Natural killer cell (primary cell): ENCODE data around the gene TDRD9. TPM values are rescaled to one million over a fixed set of nuclear protein-coding genes. Genes with fewer than 3 reads are reported as not detected.

Experiments
- ATAC-seq, 3 donors: fragments of 150-1000 bp in 2 of 3; fragments of 200-7000 bp in 1 of 3; cut with Tn5 transposase; 1 replicate in 1 of 3; 2 replicates in 2 of 3; pipeline ENCODE4 v1.10.0; 2021; ENCODE audit warnings: mild to moderate bottlenecking in 2 of 3, moderate library complexity in 2 of 3
- DNase-seq, 2 donors: peaks; one replicate each; pipeline versions ENCODE4 v3.0.0 to v3.0.0-alpha.2; 2013 to 2021; ENCODE audit warnings: mixed read lengths in 1 of 2
- H3K27ac ChIP-seq: one replicate; pipeline ENCODE4 v1.5.1; 2013; ENCODE audit warnings: mild to moderate bottlenecking, low read length
- H3K27me3 ChIP-seq: one replicate; pipeline ENCODE4 v1.6.1; 2013; ENCODE audit warnings: low read length; ENCODE audit not compliant: control insufficient read depth, insufficient read depth
- H3K36me3 ChIP-seq: one replicate; pipeline ENCODE4 v1.6.1; 2013; ENCODE audit warnings: low read length; ENCODE audit not compliant: control insufficient read depth, insufficient read depth
- H3K4me1 ChIP-seq: one replicate; pipeline ENCODE4 v1.6.1; 2013; ENCODE audit warnings: low read length; ENCODE audit not compliant: control insufficient read depth, insufficient read depth
- H3K4me3 ChIP-seq: one replicate; pipeline ENCODE4 v1.5.1; 2013; ENCODE audit warnings: low read length
- H3K9me3 ChIP-seq: one replicate; pipeline ENCODE4 v1.6.1; 2013; ENCODE audit warnings: low read length; ENCODE audit not compliant: control insufficient read depth, insufficient read depth
- H3K27ac Mint-ChIP-seq, 2 donors: one replicate each; pipeline ENCODE4 v1.8.0; 2022; ENCODE audit warnings: mild to moderate bottlenecking in 2 of 2, mixed read lengths in 2 of 2, moderate library complexity in 1 of 2
- H3K27me3 Mint-ChIP-seq, 2 donors: one replicate each; pipeline ENCODE4 v1.8.0; 2022; ENCODE audit warnings: low read depth in 2 of 2, mixed read lengths in 2 of 2
- H3K36me3 Mint-ChIP-seq: one replicate; pipeline ENCODE4 v1.8.0; 2022; ENCODE audit warnings: mixed read lengths
- H3K4me1 Mint-ChIP-seq, 2 donors: one replicate each; pipeline ENCODE4 v1.8.0; 2022; ENCODE audit warnings: mixed read lengths in 2 of 2
- H3K4me3 Mint-ChIP-seq: one replicate; pipeline ENCODE4 v1.8.0; 2022; ENCODE audit warnings: mild to moderate bottlenecking, moderate library complexity, mixed read lengths
- H3K9me3 Mint-ChIP-seq, 2 donors: one replicate each; pipeline ENCODE4 v1.8.0; 2022; ENCODE audit warnings: mixed read lengths in 2 of 2
- WGBS: methylation state at CpG from one replicate; pipeline ENCODE4 v1.1.7; 2013; ENCODE audit warnings: missing lambda C conversion rate; ENCODE audit not compliant: insufficient coverage; 5-methylcytosine and 5-hydroxymethylcytosine counted together
- intact Hi-C: fragments of 100-400 bp; cut with micrococcal nuclease; formaldehyde crosslinking; loops from one replicate; pipeline ENCODE4 v1.14.2; 2022
- total RNA-seq, 4 donors: library from RNA; stranded (reverse); fragments of 120-200 nt in 1 of 4; gene quantifications; one replicate each; pipeline versions ENCODE4 v1.2.3 to v1.2.4, GENCODE V29; 2013 to 2022
- TF ChIP-seq, protein P1 (sequence below): fragments of 200-600 bp; IDR thresholded peaks from one replicate; pipeline ENCODE4 v1.8.0; 2022; ENCODE audit warnings: antibody characterized with exemption

The TDRD9 gene
- total RNA-seq, 3 donors from 2014 or later (not counting 1 experiment from before 2014, with no cell fraction given): 0.75 to 2.2 (median 1.4) TPM

- Mint-ChIP-seq H3K36me3 (no peaks in the 10 kb centered on the region), H3K4me3 (peak overlapping the region; percentile 57), H3K27ac (no peak overlapping the region), H3K9me3 (no peaks in the 10 kb centered on the region), H3K4me1 (no peaks in the 10 kb centered on the region), H3K27me3 (peaks cover 0 to 7% of the 10 kb centered on the region in 2 donors)
- H3K27ac ChIP-seq: no peak overlapping the region
- TF ChIP-seq, protein P1, sequence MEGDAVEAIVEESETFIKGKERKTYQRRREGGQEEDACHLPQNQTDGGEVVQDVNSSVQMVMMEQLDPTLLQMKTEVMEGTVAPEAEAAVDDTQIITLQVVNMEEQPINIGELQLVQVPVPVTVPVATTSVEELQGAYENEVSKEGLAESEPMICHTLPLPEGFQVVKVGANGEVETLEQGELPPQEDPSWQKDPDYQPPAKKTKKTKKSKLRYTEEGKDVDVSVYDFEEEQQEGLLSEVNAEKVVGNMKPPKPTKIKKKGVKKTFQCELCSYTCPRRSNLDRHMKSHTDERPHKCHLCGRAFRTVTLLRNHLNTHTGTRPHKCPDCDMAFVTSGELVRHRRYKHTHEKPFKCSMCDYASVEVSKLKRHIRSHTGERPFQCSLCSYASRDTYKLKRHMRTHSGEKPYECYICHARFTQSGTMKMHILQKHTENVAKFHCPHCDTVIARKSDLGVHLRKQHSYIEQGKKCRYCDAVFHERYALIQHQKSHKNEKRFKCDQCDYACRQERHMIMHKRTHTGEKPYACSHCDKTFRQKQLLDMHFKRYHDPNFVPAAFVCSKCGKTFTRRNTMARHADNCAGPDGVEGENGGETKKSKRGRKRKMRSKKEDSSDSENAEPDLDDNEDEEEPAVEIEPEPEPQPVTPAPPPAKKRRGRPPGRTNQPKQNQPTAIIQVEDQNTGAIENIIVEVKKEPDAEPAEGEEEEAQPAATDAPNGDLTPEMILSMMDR: no peak
- intact Hi-C loops: no loop called here
- DNase-seq (no peak), ATAC-seq (no peak)
- 83% methylated on average over 16 of the region's 16 CpGs for WGBS
- no peak overlapping the region for H3K4me3 ChIP-seq
- H3K36me3 ChIP-seq: no peaks in the 10 kb centered on the region
- no peaks in the 10 kb centered on the region for H3K9me3 ChIP-seq
- H3K4me1 ChIP-seq: peaks cover 5% of the 10 kb centered on the region
- no peaks in the 10 kb centered on the region for H3K27me3 ChIP-seq
Observed at GRCh38 chr14:104084251-104085002, 156.2 kb downstream of the TDRD9 start.

DNA sequence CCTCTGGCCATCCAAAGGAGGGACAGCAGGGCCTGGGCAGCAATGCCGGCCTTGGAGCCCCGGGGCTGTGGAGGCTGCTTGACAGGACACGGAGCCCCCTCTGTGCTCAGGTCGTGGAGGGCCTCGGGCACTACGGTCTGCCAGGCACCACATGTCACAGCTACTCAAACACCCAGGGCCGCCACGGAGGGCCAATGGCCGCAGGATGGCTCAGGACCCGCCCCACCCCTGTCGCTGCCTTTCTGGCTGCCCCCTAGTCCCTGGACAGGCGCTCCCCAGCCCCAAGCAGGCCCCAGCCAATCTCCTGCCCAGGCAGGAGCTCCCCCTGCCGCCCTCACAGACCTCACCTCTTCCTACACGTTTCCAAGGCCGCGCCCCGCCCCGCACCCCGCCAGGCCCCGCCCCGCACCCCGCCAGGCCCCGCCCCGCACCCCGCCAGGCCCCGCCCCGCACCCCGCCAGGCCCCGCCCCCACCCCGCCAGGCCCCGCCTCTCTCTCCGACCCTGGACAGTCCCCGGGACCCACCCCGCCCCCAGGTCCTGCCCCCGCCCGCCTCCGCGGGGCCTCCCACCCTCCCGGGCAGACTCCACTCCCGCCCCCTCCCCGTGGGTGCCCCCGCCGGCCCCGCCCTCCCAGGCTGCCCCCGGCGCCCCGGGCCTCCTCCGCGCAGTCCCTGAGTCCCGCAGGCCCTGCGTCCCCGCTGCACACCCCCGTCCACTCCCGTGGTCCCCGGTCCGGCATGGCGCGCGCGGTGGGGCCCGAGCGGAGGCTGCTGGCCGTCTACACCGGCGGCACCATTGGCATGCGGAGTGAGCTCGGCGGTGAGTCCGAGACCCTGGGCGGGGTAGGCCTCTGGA, 157.0 kb downstream of the TDRD9 start, which contains the start of gene ASPG:
TSS of gene ASPG (plus strand) at position 669 of the 857 bp plus-strand sequence. CDS start at position 740, 71 bp downstream.
- peak; percentile 15 to 45 for DNase-seq

DNA sequence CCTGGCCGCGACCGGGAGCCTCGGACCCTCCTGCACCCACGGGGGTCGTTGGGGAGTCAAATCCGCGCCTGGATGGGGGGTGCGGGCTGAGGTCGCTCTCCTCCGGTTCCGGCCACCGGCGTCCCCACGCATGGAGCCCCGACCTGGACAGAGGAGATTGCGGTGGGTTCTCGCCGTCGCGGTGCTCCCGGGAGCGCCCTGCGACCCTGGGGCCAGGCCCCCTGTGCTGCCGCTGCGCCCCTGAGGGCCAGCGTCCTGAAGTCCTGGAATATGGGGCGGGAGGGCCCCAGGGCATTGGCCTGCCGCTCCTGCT, 157.6 kb downstream of the TDRD9 start:
- Mint-ChIP-seq H3K9me3 (no peaks in the 10 kb centered on the region), H3K4me3 (no peak overlapping the region), H3K27ac (no peak overlapping the region), H3K4me1 (no peaks in the 10 kb centered on the region), H3K36me3 (no peaks in the 10 kb centered on the region), H3K27me3 (peaks cover 0 to 7% of the 10 kb centered on the region in 2 donors)
- Histone ChIP-seq H3K36me3 (no peaks in the 10 kb centered on the region), H3K4me3 (no peak overlapping the region), H3K27ac (no peak overlapping the region), H3K4me1 (peaks cover 5% of the 10 kb centered on the region), H3K27me3 (no peaks in the 10 kb centered on the region), H3K9me3 (no peaks in the 10 kb centered on the region)
- TF ChIP-seq, protein P1: no peak
- DNase-seq: no peak
- ATAC-seq: no peak
- WGBS: 36% methylated on average over 29 of the region's 29 CpGs
- intact Hi-C loops: no loop called here

More for the DNA sequence above, 157.0 kb downstream of the TDRD9 start, which contains the start of gene ASPG:
- Mint-ChIP-seq H3K36me3 (no peaks in the 10 kb centered on the region), H3K4me3 (peak within 1 kb of the TSS; percentile 57), H3K27me3 (peaks cover 0 to 7% of the 10 kb centered on the region in 2 donors), H3K27ac (no peak within 1 kb of the TSS), H3K9me3 (no peaks in the 10 kb centered on the region), H3K4me1 (no peaks in the 10 kb centered on the region)
- peak in 2 of 3 donors; percentile 60 to 80 for ATAC-seq
- Histone ChIP-seq H3K27me3 (no peaks in the 10 kb centered on the region), H3K9me3 (no peaks in the 10 kb centered on the region), H3K4me1 (peaks cover 5% of the 10 kb centered on the region), H3K27ac (no peak within 1 kb of the TSS), H3K4me3 (no peak within 1 kb of the TSS), H3K36me3 (no peaks in the 10 kb centered on the region)
- TF ChIP-seq, protein P1: no peak
- intact Hi-C loops: no loop called here
- 22% methylated on average over 59 of the region's 70 CpGs for WGBS
